ENCODE results near the gene ATP8A2. TPM values are rescaled to one million over a fixed set of nuclear protein-coding genes. Genes with fewer than 3 reads are reported as not detected.

Gene ATP8A2
- total and polyA plus RNA-seq, 2 of the 8 experiments (the other 6 are each of a cell fraction or from before 2014, with no cell fraction given): 2.4 to 8.3 TPM

- DNase-seq (ENCODE audit: low read depth in 1 of 2, low spot score in 2 of 2): no peak
- Histone ChIP-seq H3K4me1 (replicated peaks in 1 of 4; ENCODE audit: control insufficient read depth in 3 of 4, insufficient read depth in 4 of 4, low read length in 3 of 4) (peaks cover 7 to 18% (median 8%) of the 10 kb centered on the region in 4 experiments), H3K9ac (replicated peaks in 1 of 4; ENCODE audit: extremely low read depth in 1 of 4, low read depth in 3 of 4, low read length in 3 of 4) (no peak overlapping the region), H3K14ac (ENCODE audit: insufficient read length) (no peak overlapping the region), H2BK120ac (replicated peaks; ENCODE audit: low read depth, low read length) (no peak overlapping the region), H4K91ac (replicated peaks; ENCODE audit: insufficient read length, low read length) (no peak overlapping the region), H2AFZ (ENCODE audit: low read length) (no peak overlapping the region), H2AK5ac (ENCODE audit: low read depth, low read length) (no peak overlapping the region), H3K56ac (replicated peaks; ENCODE audit: insufficient read length, low read depth, low read length) (no peak overlapping the region), H3K9me3 (ENCODE audit: insufficient read depth in 2 of 2, low read depth in 1 of 2, low read length in 1 of 2) (no peaks in the 10 kb centered on the region), H3K4ac (replicated peaks; ENCODE audit: insufficient read length, low read depth, low read length) (no peak overlapping the region), H3K18ac (ENCODE audit: extremely low read depth, low read length) (no peak overlapping the region), H3K27ac (ENCODE audit: low read depth, low read length) (no peak overlapping the region), H3K4me2 (ENCODE audit: insufficient read depth in 1 of 2, low read depth in 2 of 2, low read length in 2 of 2) (no peak overlapping the region), H3K27me3 (replicated peaks in 1 of 4; ENCODE audit: control insufficient read depth in 3 of 4, extremely low read depth in 1 of 4, insufficient read depth in 3 of 4, low read length in 3 of 4) (no peaks in the 10 kb centered on the region), H3K36me3 (ENCODE audit: control insufficient read depth in 2 of 4, insufficient read depth in 4 of 4, low read length in 3 of 4) (no peaks in the 10 kb centered on the region), H2BK5ac (ENCODE audit: low read depth, low read length) (no peak overlapping the region), H2BK20ac (ENCODE audit: low read length) (no peak overlapping the region), H3K79me2 (ENCODE audit: control insufficient read depth in 1 of 2, insufficient read depth in 2 of 2, low read length in 2 of 2) (no peaks in the 10 kb centered on the region), H3K23ac (ENCODE audit: insufficient read length) (no peak overlapping the region), H4K20me1 (replicated peaks in 1 of 2; ENCODE audit: control insufficient read depth in 1 of 2, insufficient read depth in 2 of 2, low read length in 2 of 2) (no peaks in the 10 kb centered on the region), H3K79me1 (ENCODE audit: low read depth, low read length) (no peaks in the 10 kb centered on the region), H4K5ac (ENCODE audit: insufficient read length, low read depth, low read length) (no peak overlapping the region), H3K4me3 (ENCODE audit: extremely low read depth in 1 of 4, insufficient read depth in 2 of 4, low read depth in 3 of 4, low read length in 4 of 4) (no peak overlapping the region), H3K23me2 (ENCODE audit: low read depth, low read length) (no peaks in the 10 kb centered on the region), H2BK15ac (ENCODE audit: low read length) (no peak overlapping the region), H2BK12ac (ENCODE audit: low read depth, low read length) (no peak overlapping the region), H4K8ac (ENCODE audit: extremely low read depth, insufficient read depth, low read length) (no peak overlapping the region)
- POLR2A ChIA-PET (ENCODE audit: partially characterized antibody): no interaction called here
- 93% methylated on average over 7 of the region's 7 CpGs; no CpG with 5 or more reads in 1 of the 2 experiments for WGBS, 2 experiments (ENCODE audit: extremely low coverage in 1 of 2, insufficient coverage in 1 of 2, insufficient read length in 1 of 2, insufficient replicate concordance in 2 of 2, low coverage in 1 of 2, low lambda C conversion rate in 2 of 2, missing lambda C conversion rate in 1 of 2)
- FAIRE-seq: no peak
- CTCF ChIA-PET (ENCODE audit: partially characterized antibody): interaction anchor here (0.7 kb wide), 2 partner anchors 10 to 27 kb away, joined by 3 read pairs; no protein-coding TSS in a partner anchor
- no peak for TF ChIP-seq EZH2 (IDR thresholded peaks at IDR 0.05; ENCODE audit: low read depth, low read length, severe bottlenecking)
- TF ChIP-seq ASH2L (IDR thresholded peaks at IDR 0.05; ENCODE audit: low read length): no peak
- TF ChIP-seq NRF1 (IDR thresholded peaks at IDR 0.05; ENCODE audit: low read depth, low read length): no peak
- TF ChIP-seq SIN3A (conservative IDR thresholded peaks at IDR 0.05 in 1 of 2, IDR thresholded peaks at IDR 0.05 in 1 of 2; ENCODE audit: low read depth in 1 of 2, low read length in 2 of 2): no peak
- TF ChIP-seq RNF2 (IDR thresholded peaks at IDR 0.05; ENCODE audit: borderline replicate concordance, low read depth, low read length, missing control alignments, poor library complexity, severe bottlenecking): no peak
- no peak for TF ChIP-seq BACH1 (IDR thresholded peaks at IDR 0.05; ENCODE audit: low read length)
- no peak for TF ChIP-seq CEBPB (IDR thresholded peaks at IDR 0.05; ENCODE audit: low read depth, low read length)
Observed at GRCh38 chr13:25844559-25845434, 473.0 kb downstream of the ATP8A2 start.

Data from H1 (cell line).